ENCODE results near the gene LAMTOR3. TPM values are rescaled to one million over a fixed set of nuclear protein-coding genes. Genes with fewer than 3 reads are reported as not detected.

Gene LAMTOR3
- 10 to 100 TPM in 5 of 6 donors, 1 to 10 TPM in 1; 8.4 to 25.6 (median 15.2) TPM for total RNA-seq
- 10 to 100 TPM; 26.5 to 38.7 TPM for polyA plus RNA-seq

- 2 to 4% methylated on average over 30 to 40 of the region's 40 CpGs for WGBS, 2 donors
- intact Hi-C loops (cut with DNase I) = no loop called here
- Histone ChIP-seq H3K27me3 (no peaks in the 10 kb centered on the region), H3K27ac (peak within 1 kb of the TSS; percentile 31 to 80 (median 60)), H3K9me3 (no peaks in the 10 kb centered on the region), H3K36me3 (no peaks in the 10 kb centered on the region), H3K4me1 (peaks cover 7 to 17% (median 7%) of the 10 kb centered on the region in 3 donors), H3K4me3 (peak within 1 kb of the TSS; percentile 65 to 85 (median 72))
- no peak for FAIRE-seq
- DNase-seq = peak; percentile 89 to 93 (median 90)
- ATAC-seq = peak; percentile 99
- TF ChIP-seq, protein P1, sequence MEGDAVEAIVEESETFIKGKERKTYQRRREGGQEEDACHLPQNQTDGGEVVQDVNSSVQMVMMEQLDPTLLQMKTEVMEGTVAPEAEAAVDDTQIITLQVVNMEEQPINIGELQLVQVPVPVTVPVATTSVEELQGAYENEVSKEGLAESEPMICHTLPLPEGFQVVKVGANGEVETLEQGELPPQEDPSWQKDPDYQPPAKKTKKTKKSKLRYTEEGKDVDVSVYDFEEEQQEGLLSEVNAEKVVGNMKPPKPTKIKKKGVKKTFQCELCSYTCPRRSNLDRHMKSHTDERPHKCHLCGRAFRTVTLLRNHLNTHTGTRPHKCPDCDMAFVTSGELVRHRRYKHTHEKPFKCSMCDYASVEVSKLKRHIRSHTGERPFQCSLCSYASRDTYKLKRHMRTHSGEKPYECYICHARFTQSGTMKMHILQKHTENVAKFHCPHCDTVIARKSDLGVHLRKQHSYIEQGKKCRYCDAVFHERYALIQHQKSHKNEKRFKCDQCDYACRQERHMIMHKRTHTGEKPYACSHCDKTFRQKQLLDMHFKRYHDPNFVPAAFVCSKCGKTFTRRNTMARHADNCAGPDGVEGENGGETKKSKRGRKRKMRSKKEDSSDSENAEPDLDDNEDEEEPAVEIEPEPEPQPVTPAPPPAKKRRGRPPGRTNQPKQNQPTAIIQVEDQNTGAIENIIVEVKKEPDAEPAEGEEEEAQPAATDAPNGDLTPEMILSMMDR (IDR thresholded peaks at IDR 0.05) = no peak
These were observed at the start of gene LAMTOR3 for GRCh38 chr4:99894161-99894997. TSS of gene LAMTOR3 (minus strand) at chr4:99894427. CDS start at chr4:99893963, 464 bp downstream.

- Histone ChIP-seq H3K27ac (no peak overlapping the region), H3K4me3 (no peak overlapping the region), H3K9me3 (no peaks in the 10 kb centered on the region), H3K27me3 (no peaks in the 10 kb centered on the region), H3K4me1 (peaks cover 0 to 4% (median 0%) of the 10 kb centered on the region in 3 donors), H3K36me3 (no peaks in the 10 kb centered on the region)
- no peak for DNase-seq
- no peak for ATAC-seq
- no peak for FAIRE-seq
- intact Hi-C loops (cut with DNase I) = no loop called here
- 92 to 98% methylated on average over 3 of the region's 3 CpGs for WGBS, 2 donors
- TF ChIP-seq, protein P1 (IDR thresholded peaks at IDR 0.05) = no peak
These were observed 44.1 kb upstream of the LAMTOR3 start for GRCh38 chr4:99938243-99938753.

DNA sequence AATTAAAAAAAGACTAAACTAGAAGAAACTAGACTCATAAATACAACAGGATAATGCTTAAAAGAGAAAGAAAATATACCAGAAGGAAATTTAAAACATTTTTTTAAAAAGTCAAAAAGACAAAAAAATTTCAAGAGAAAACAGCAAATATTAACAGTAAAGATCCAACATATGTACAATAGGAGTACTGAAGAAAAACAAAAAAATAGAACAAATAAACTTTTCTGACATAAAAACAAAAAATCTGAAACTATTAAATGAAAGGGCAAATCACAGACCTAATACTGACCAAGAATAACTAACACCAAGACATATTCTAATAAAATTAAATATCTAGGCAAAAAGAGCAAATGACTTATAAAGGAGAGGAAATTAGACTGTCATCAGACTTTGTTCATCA, 40.7 kb upstream of the LAMTOR3 start:
- no peak for DNase-seq
- FAIRE-seq = peak; percentile 93
- no peaks in the 10 kb centered on the region for H3K9me3 ChIP-seq
- H3K27me3 ChIP-seq = no peaks in the 10 kb centered on the region
- ATAC-seq = no peak
- no peaks in the 10 kb centered on the region for H3K4me1 ChIP-seq
- no peak overlapping the region for H3K4me3 ChIP-seq
- intact Hi-C loops (cut with DNase I) = no loop called here
- H3K36me3 ChIP-seq = no peaks in the 10 kb centered on the region
- no peak overlapping the region for H3K27ac ChIP-seq
- TF ChIP-seq, protein P1 (IDR thresholded peaks at IDR 0.05) = no peak

DNA sequence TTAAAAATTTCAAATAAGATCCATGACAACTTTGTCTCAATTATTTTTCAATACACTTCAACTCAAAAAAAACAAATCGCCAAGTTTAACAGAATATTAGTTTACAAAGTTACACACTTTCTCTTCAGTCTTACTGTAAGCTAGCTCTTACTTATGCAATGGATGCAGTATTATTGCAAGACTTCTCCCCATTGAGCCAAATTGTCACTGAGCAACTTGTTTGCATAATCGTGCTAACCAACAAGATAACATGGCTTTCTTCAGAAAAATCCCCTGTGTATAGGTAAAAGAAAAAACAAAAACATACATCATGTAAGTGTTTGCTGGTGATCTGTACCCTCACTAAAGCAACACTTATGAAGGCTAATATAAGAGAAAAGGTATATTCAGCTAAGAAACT, 33.3 kb upstream of the LAMTOR3 start:
- TF ChIP-seq, protein P1 (IDR thresholded peaks at IDR 0.05) = no peak
- ATAC-seq (no peak), FAIRE-seq (no peak), DNase-seq (no peak)
- WGBS, 2 donors = 63 to 74% methylated on average over 2 of the region's 2 CpGs
- Histone ChIP-seq H3K4me3 (no peak overlapping the region), H3K27me3 (no peaks in the 10 kb centered on the region), H3K27ac (no peak overlapping the region), H3K4me1 (no peaks in the 10 kb centered on the region), H3K9me3 (no peaks in the 10 kb centered on the region), H3K36me3 (no peaks in the 10 kb centered on the region)
- intact Hi-C loops (cut with DNase I) = no loop called here

- DNase-seq (no peak), FAIRE-seq (no peak), ATAC-seq (no peak)
- 96% methylated on average over 3 of the region's 3 CpGs for WGBS, 2 donors
- no peaks in the 10 kb centered on the region for H3K36me3 ChIP-seq
- no peaks in the 10 kb centered on the region for H3K4me1 ChIP-seq
- intact Hi-C loops (cut with DNase I) = no loop called here
- TF ChIP-seq, protein P1 (IDR thresholded peaks at IDR 0.05) = no peak
- H3K27me3 ChIP-seq = no peaks in the 10 kb centered on the region
- no peak overlapping the region for H3K27ac ChIP-seq
- H3K9me3 ChIP-seq = no peaks in the 10 kb centered on the region
- H3K4me3 ChIP-seq = no peak overlapping the region
These were observed 26.9 kb upstream of the LAMTOR3 start for GRCh38 chr4:99921174-99921573.
